Astrocyte (in vitro differentiated cells and primary cell): ENCODE results near the gene IBA57.

Experiments used
- EZH2 ChIP-seq: IDR thresholded peaks from 2 replicates; pipeline ENCODE4 v1.6.1; 2012; ENCODE audit warnings: mild to moderate bottlenecking, low read length, inconsistent platforms; ENCODE audit not compliant: insufficient read depth
- TF ChIP-seq, protein P1 (sequence below): IDR thresholded peaks from 2 replicates; pipeline ENCODE4 v1.5.1; 2011; ENCODE audit warnings: low read depth, mild to moderate bottlenecking, inconsistent platforms, low read length, moderate library complexity; ENCODE audit not compliant: insufficient read depth

DNA sequence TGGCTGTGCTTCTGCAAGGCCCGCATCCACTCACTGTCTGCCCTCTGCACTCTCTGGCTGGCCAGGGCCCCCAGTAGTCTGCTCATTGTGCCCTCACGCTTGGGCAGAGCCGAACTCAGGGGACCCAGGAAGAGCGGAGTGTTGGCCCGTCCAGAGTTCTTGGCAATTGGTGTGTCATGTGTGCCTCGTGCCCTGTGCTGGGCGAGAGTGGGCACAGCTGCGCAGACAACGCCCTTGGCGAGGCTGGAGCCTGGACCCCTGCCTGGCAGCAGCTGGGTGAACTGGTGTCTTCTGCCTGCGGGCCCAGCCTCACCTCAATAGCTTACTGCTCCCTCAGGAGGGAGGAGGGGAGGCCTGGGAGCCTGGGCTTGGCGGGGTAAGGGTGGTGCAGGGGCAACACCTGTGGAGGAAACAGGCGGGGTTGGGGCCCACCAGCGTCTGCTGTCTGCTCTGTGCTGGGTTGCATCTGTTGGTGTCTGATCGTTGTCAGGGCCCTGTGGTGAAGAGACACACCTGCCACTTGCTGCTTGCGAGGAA lies 23.4 kb upstream of the IBA57 start:
- TF ChIP-seq, protein P1, sequence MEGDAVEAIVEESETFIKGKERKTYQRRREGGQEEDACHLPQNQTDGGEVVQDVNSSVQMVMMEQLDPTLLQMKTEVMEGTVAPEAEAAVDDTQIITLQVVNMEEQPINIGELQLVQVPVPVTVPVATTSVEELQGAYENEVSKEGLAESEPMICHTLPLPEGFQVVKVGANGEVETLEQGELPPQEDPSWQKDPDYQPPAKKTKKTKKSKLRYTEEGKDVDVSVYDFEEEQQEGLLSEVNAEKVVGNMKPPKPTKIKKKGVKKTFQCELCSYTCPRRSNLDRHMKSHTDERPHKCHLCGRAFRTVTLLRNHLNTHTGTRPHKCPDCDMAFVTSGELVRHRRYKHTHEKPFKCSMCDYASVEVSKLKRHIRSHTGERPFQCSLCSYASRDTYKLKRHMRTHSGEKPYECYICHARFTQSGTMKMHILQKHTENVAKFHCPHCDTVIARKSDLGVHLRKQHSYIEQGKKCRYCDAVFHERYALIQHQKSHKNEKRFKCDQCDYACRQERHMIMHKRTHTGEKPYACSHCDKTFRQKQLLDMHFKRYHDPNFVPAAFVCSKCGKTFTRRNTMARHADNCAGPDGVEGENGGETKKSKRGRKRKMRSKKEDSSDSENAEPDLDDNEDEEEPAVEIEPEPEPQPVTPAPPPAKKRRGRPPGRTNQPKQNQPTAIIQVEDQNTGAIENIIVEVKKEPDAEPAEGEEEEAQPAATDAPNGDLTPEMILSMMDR, result no peak
- no peak for TF ChIP-seq EZH2
